WERI-Rb-1 (cell line): ENCODE results near the gene KRTAP26-1.

Experiments used
- DNase-seq: peaks from one replicate; pipeline ENCODE4 v3.0.0-alpha.2; 2020
- H3K27ac ChIP-seq: fragments of 250-450 bp; sonication (Bioruptor Pico); 2 replicates; pipeline ENCODE4 v1.5.1; 2020; ENCODE audit warnings: mild to moderate bottlenecking, moderate library complexity
- H3K27me3 ChIP-seq: fragments of 250-450 bp; sonication (Bioruptor Pico); 2 replicates; pipeline ENCODE4 v1.5.1; 2021; ENCODE audit warnings: mild to moderate bottlenecking, low read depth, moderate library complexity; ENCODE audit not compliant: insufficient read depth, severe bottlenecking
- H3K36me3 ChIP-seq: fragments of 250-450 bp; sonication (Bioruptor Pico); 2 replicates; pipeline ENCODE4 v1.5.1; 2020; ENCODE audit warnings: mild to moderate bottlenecking, moderate library complexity
- H3K4me3 ChIP-seq: 2 replicates; pipeline ENCODE4 v1.5.1; 2011; ENCODE audit warnings: low read depth, mild to moderate bottlenecking, control low read depth, low read length
- H3K9me3 ChIP-seq: fragments of 250-450 bp; sonication (Bioruptor Pico); 2 replicates; pipeline ENCODE4 v1.5.1; 2021; ENCODE audit warnings: mild to moderate bottlenecking, moderate library complexity; ENCODE audit not compliant: severe bottlenecking
- TF ChIP-seq, protein P1 (sequence below): IDR thresholded peaks from 2 replicates; pipeline ENCODE4 v1.5.1; 2011; ENCODE audit warnings: low read depth, mild to moderate bottlenecking, control low read depth, inconsistent platforms, low read length

KRTAP26-1 gene

GRCh38 chr21:30306884-30307283 lies 13.2 kb downstream of the KRTAP26-1 start:
- DNase-seq, result no peak
- H3K9me3 ChIP-seq, result no peaks in the 10 kb centered on the region
- no peaks in the 10 kb centered on the region for H3K36me3 ChIP-seq
- TF ChIP-seq, protein P1, sequence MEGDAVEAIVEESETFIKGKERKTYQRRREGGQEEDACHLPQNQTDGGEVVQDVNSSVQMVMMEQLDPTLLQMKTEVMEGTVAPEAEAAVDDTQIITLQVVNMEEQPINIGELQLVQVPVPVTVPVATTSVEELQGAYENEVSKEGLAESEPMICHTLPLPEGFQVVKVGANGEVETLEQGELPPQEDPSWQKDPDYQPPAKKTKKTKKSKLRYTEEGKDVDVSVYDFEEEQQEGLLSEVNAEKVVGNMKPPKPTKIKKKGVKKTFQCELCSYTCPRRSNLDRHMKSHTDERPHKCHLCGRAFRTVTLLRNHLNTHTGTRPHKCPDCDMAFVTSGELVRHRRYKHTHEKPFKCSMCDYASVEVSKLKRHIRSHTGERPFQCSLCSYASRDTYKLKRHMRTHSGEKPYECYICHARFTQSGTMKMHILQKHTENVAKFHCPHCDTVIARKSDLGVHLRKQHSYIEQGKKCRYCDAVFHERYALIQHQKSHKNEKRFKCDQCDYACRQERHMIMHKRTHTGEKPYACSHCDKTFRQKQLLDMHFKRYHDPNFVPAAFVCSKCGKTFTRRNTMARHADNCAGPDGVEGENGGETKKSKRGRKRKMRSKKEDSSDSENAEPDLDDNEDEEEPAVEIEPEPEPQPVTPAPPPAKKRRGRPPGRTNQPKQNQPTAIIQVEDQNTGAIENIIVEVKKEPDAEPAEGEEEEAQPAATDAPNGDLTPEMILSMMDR, result no peak
- H3K27ac ChIP-seq, result no peak overlapping the region
- H3K4me3 ChIP-seq, result no peak overlapping the region
- H3K27me3 ChIP-seq, result peaks cover 78% of the 10 kb centered on the region

DNA sequence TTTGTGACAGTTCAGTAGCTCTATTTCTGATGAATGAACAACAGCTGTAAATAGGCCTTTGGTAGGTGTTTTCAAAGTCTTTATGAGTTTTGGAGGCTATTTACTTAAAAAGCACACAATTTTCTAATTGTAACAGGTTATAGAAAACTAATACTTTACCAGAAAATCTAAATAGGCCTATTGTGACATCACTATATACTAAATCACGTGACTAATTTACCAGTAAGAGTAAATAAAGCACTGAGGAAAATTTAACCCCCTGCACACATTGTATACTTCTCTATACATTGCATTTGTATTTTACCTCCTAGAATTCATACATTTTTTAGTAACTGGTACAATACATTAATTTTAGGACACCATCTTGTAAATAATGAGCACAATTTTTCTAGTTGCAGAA lies 15.0 kb downstream of the KRTAP26-1 start:
- Histone ChIP-seq H3K36me3 (no peaks in the 10 kb centered on the region), H3K27me3 (peaks cover 80% of the 10 kb centered on the region), H3K4me3 (no peak overlapping the region), H3K9me3 (no peaks in the 10 kb centered on the region), H3K27ac (no peak overlapping the region)
- TF ChIP-seq, protein P1, result no peak
- DNase-seq, result no peak

DNA sequence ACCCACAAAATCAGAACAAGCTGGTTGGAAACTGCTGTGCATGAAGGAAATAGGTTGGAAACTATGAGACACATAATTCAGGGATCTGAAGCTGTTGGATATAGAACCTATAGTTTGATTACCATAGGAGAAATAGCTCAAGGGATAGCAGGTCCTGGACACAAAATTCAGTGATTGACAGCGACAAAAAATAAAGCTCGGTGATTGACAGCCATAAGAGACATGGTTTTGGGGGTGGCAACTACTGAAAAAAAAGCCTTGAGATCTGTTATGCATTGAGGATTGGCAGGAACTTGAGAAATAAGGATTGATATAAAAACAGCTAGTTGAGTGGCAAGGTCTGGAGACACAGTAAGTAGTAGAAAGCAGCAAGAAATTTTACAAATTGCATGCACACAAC lies 30.9 kb downstream of the KRTAP26-1 start, which contains the start of gene KRTAP25-1:
Gene KRTAP25-1 (minus strand): TSS at position 300 of the 400 bp plus-strand sequence. CDS start 24 bp downstream, at position 276.
- H3K4me3 ChIP-seq, result no peak within 1 kb of the TSS
- H3K9me3 ChIP-seq, result no peaks in the 10 kb centered on the region
- TF ChIP-seq, protein P1, result no peak
- no peak within 1 kb of the TSS for H3K27ac ChIP-seq
- peaks cover 97% of the 10 kb centered on the region for H3K27me3 ChIP-seq
- DNase-seq, result no peak
- H3K36me3 ChIP-seq, result no peaks in the 10 kb centered on the region

GRCh38 chr21:30282850-30283249 lies 37.3 kb downstream of the KRTAP26-1 start, which contains the start of gene KRTAP24-1:
Gene KRTAP24-1 (minus strand): TSS chr21:30282950. CDS start chr21:30282932, 18 bp downstream.
- DNase-seq, result no peak
- Histone ChIP-seq H3K4me3 (no peak within 1 kb of the TSS), H3K36me3 (no peaks in the 10 kb centered on the region), H3K9me3 (no peaks in the 10 kb centered on the region), H3K27me3 (peaks cover 72% of the 10 kb centered on the region), H3K27ac (no peak within 1 kb of the TSS)
- TF ChIP-seq, protein P1, result no peak

- TF ChIP-seq, protein P1, result no peak
- Histone ChIP-seq H3K27ac (no peak overlapping the region), H3K27me3 (peaks cover 74% of the 10 kb centered on the region), H3K4me3 (no peak overlapping the region), H3K36me3 (no peaks in the 10 kb centered on the region), H3K9me3 (no peaks in the 10 kb centered on the region)
- DNase-seq, result no peak
These were observed 48.5 kb downstream of the KRTAP26-1 start for GRCh38 chr21:30271611-30272010.

DNA sequence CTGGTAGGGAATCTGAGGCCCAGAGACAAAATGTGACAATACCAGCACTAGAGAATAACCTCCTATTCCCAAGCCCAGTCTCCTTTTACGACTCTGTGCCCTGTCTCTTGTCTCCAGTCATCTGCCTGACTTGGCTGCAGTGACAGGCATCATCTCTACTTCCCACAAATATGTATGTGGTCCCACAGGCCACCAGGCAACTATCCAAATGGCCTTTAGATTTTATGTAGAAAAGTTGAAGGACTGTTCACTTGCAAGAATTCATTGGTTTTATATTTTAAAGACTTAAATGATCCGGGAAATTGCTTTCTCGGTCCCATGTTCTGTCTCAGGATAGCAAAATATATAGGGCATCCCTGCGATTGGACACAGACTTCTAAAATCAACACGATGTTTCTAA lies 49.0 kb downstream of the KRTAP26-1 start:
- H3K27me3 ChIP-seq, result peaks cover 74% of the 10 kb centered on the region
- no peak overlapping the region for H3K4me3 ChIP-seq
- DNase-seq, result no peak
- peaks cover 2% of the 10 kb centered on the region for H3K9me3 ChIP-seq
- no peak overlapping the region for H3K27ac ChIP-seq
- TF ChIP-seq, protein P1, result no peak
- H3K36me3 ChIP-seq, result no peaks in the 10 kb centered on the region
